GM18858 (cell line): Measurements from ENCODE around the gene TMEM190.

ENCODE experiments used
- ATAC-seq: cut with Tn5 transposase; IDR thresholded peaks from one replicate; pipeline ENCODE4 v1.9.1; 2021; ENCODE audit not compliant: unreplicated experiment

The TMEM190 gene

GRCh38 chr19:55350620-55351315 is 25.9 kb upstream of the TMEM190 start:
- no peak for ATAC-seq

GRCh38 chr19:55352040-55352439 is 24.6 kb upstream of the TMEM190 start:
- ATAC-seq = no peak

GRCh38 chr19:55352549-55353145 is 24.0 kb upstream of the TMEM190 start:
- ATAC-seq = no peak

- ATAC-seq = no peak
Measured at GRCh38 chr19:55353356-55353802, 23.2 kb upstream of the TMEM190 start.

- no peak for ATAC-seq
Measured at GRCh38 chr19:55353803-55354697, 22.6 kb upstream of the TMEM190 start.

GRCh38 chr19:55354698-55355212 is 21.9 kb upstream of the TMEM190 start, which contains the start of gene COX6B2:
TSS of gene COX6B2 (minus strand) at chr19:55354719. CDS start at chr19:55354521, 198 bp downstream.
- ATAC-seq = no peak

- no peak for ATAC-seq
Measured at GRCh38 chr19:55355213-55355821, 21.3 kb upstream of the TMEM190 start.

- ATAC-seq = no peak
Measured at GRCh38 chr19:55358493-55358892, 18.1 kb upstream of the TMEM190 start.

GRCh38 chr19:55358943-55359908 is 17.4 kb upstream of the TMEM190 start:
- no peak for ATAC-seq

- no peak for ATAC-seq
Measured at GRCh38 chr19:55360902-55361301, 15.7 kb upstream of the TMEM190 start.

- ATAC-seq = no peak
Measured at GRCh38 chr19:55362174-55362989, 14.2 kb upstream of the TMEM190 start.

GRCh38 chr19:55362990-55363716 is 13.5 kb upstream of the TMEM190 start, which contains the start of gene GARIN5B:
TSS of gene GARIN5B (minus strand) at chr19:55363260. CDS start at chr19:55363066, 194 bp downstream.
- ATAC-seq = no peak

GRCh38 chr19:55365245-55365644 is 11.4 kb upstream of the TMEM190 start:
- no peak for ATAC-seq

- ATAC-seq = no peak
Measured at GRCh38 chr19:55365964-55366363, 10.7 kb upstream of the TMEM190 start.

- ATAC-seq = no peak
Measured at GRCh38 chr19:55366790-55367189, 9.8 kb upstream of the TMEM190 start.

GRCh38 chr19:55368106-55368505 is 8.5 kb upstream of the TMEM190 start:
- no peak for ATAC-seq

GRCh38 chr19:55368701-55369563 is 7.7 kb upstream of the TMEM190 start:
- no peak for ATAC-seq
